GM23248 (cell line): ENCODE data around the gene CELA3B.
"Not testable (repeated sequence)": the region's sequence is repeated elsewhere in the genome, so short reads cannot be mapped to it uniquely, and the experiment has no call there.

ENCODE experiments used
- EZH2 ChIP-seq: fragments of 200-600 bp; sonication (generic); IDR thresholded peaks from 2 replicates; pipeline ENCODE4 v1.6.1; 2018; ENCODE audit warnings: antibody characterized with exemption, mild to moderate bottlenecking; ENCODE audit not compliant: insufficient read depth, poor library complexity, severe bottlenecking
- EZH2phosphoT487 ChIP-seq: fragments of 200-600 bp; sonication (generic); IDR thresholded peaks from 2 replicates; pipeline ENCODE4 v1.6.1; 2018; ENCODE audit warnings: antibody characterized with exemption, moderate library complexity, mild to moderate bottlenecking, low read depth; ENCODE audit not compliant: insufficient read depth

GRCh38 chr1:21975296-21975695, 1.5 kb upstream of the CELA3B start:
- TF ChIP-seq EZH2phosphoT487, EZH2: not testable (repeated sequence)
